Neuronal stem cell (in vitro differentiated cells): Measurements from ENCODE around the gene PER3.

Source experiments
- DNase-seq: peaks from one replicate; pipeline ENCODE4 v3.0.0-alpha.2; 2013; ENCODE audit warnings: low spot score
- H2AFZ ChIP-seq: one replicate; pipeline ENCODE4 v1.6.1; 2013; ENCODE audit warnings: mild to moderate bottlenecking, low read length, inconsistent platforms
- H2AK5ac ChIP-seq: 2 replicates; pipeline ENCODE4 v1.6.1; 2013; ENCODE audit warnings: low read depth, mild to moderate bottlenecking, inconsistent platforms, low read length, moderate library complexity, mixed read lengths
- H2BK120ac ChIP-seq: 2 replicates; pipeline ENCODE4 v1.6.1; 2013; ENCODE audit warnings: low read depth, mild to moderate bottlenecking, inconsistent platforms, low read length, moderate library complexity, mixed read lengths
- H2BK12ac ChIP-seq: one replicate; pipeline ENCODE4 v1.6.1; 2013; ENCODE audit warnings: low read length, inconsistent platforms
- H2BK15ac ChIP-seq: 2 replicates; pipeline ENCODE4 v1.6.1; 2013; ENCODE audit warnings: mild to moderate bottlenecking, low read length, inconsistent platforms, mixed read lengths
- H2BK5ac ChIP-seq: one replicate; pipeline ENCODE4 v1.6.1; 2013; ENCODE audit warnings: inconsistent platforms, mild to moderate bottlenecking, low read length, moderate library complexity
- H3K14ac ChIP-seq: one replicate; pipeline ENCODE4 v1.6.1; 2013; ENCODE audit warnings: low read length, inconsistent platforms
- H3K18ac ChIP-seq: 2 replicates; pipeline ENCODE4 v1.6.1; 2013; ENCODE audit warnings: low read length, inconsistent platforms
- H3K23ac ChIP-seq: 2 replicates; pipeline ENCODE4 v1.6.1; 2013; ENCODE audit warnings: low read depth, mild to moderate bottlenecking, mixed read lengths, low read length, inconsistent platforms; ENCODE audit not compliant: poor library complexity
- H3K27ac ChIP-seq: replicated peaks from 3 replicates; pipeline ENCODE4 v1.5.1; 2013; ENCODE audit warnings: low read length, inconsistent platforms
- H3K27me3 ChIP-seq, 3 experiments: 2 replicates each; pipeline ENCODE4 v1.6.1; 2013; ENCODE audit warnings: low read length in 3 of 3, mild to moderate bottlenecking in 2 of 3, inconsistent platforms in 1 of 3, low read depth in 1 of 3, mixed read lengths in 1 of 3, moderate library complexity in 1 of 3; ENCODE audit not compliant: control insufficient read depth in 3 of 3, insufficient read depth in 3 of 3
- H3K36me3 ChIP-seq, 2 donors: replicated peaks in 1 of 2; 2 replicates each; pipeline ENCODE4 v1.6.1; 2013; ENCODE audit warnings: low read length in 2 of 2; ENCODE audit not compliant: control insufficient read depth in 2 of 2, insufficient read depth in 2 of 2
- H3K4ac ChIP-seq: 2 replicates; pipeline ENCODE4 v1.6.1; 2013; ENCODE audit warnings: inconsistent platforms, mild to moderate bottlenecking, low read length, moderate library complexity
- H3K4me1 ChIP-seq, 2 donors: 1 replicate in 1 of 2; 2 replicates in 1 of 2; pipeline ENCODE4 v1.6.1; 2013; ENCODE audit warnings: low read length in 2 of 2, low read depth in 1 of 2; ENCODE audit not compliant: control insufficient read depth in 2 of 2, insufficient read depth in 1 of 2
- H3K4me2 ChIP-seq: one replicate; pipeline ENCODE4 v1.6.1; 2013; ENCODE audit warnings: mild to moderate bottlenecking, low read length, inconsistent platforms; ENCODE audit not compliant: insufficient read depth, poor library complexity, severe bottlenecking
- H3K4me3 ChIP-seq, 2 donors: 2 replicates each; pipeline ENCODE4 v1.5.1; 2013; ENCODE audit warnings: low read length in 2 of 2, mild to moderate bottlenecking in 2 of 2, inconsistent platforms in 1 of 2, moderate library complexity in 1 of 2
- H3K79me1 ChIP-seq: one replicate; pipeline ENCODE4 v1.6.1; 2013; ENCODE audit warnings: low read depth, mild to moderate bottlenecking, inconsistent platforms, low read length, moderate library complexity
- H3K9ac ChIP-seq: one replicate; pipeline ENCODE4 v1.6.1; 2013; ENCODE audit warnings: mild to moderate bottlenecking, low read depth, low read length, inconsistent platforms; ENCODE audit not compliant: poor library complexity
- H3K9me3 ChIP-seq, 2 donors: replicated peaks in 1 of 2; 2 replicates each; pipeline versions ENCODE3 to v1.6.1; 2013; ENCODE audit warnings: low read length in 2 of 2, mild to moderate bottlenecking in 2 of 2, inconsistent platforms in 1 of 2, low read depth in 1 of 2, mixed read lengths in 1 of 2, moderate library complexity in 1 of 2; ENCODE audit not compliant: control insufficient read depth in 2 of 2, insufficient read depth in 1 of 2
- H4K8ac ChIP-seq: one replicate; pipeline ENCODE4 v1.6.1; 2013; ENCODE audit warnings: low read depth, mild to moderate bottlenecking, inconsistent platforms, low read length, moderate library complexity
- H4K91ac ChIP-seq: one replicate; pipeline ENCODE4 v1.6.1; 2013; ENCODE audit warnings: low read length, low read depth, mild to moderate bottlenecking, inconsistent platforms; ENCODE audit not compliant: poor library complexity
- WGBS, 2 donors: extraction: QIAGEN DNeasy Blood & Tissue Kit; methylation state at CpG; one replicate each; pipeline ENCODE4 v1.1.7; 2013; ENCODE audit warnings: missing lambda C conversion rate in 2 of 2, mixed read lengths in 1 of 2; ENCODE audit not compliant: insufficient read length in 2 of 2, insufficient replicate concordance in 1 of 2; ENCODE audit errors: extremely low coverage in 2 of 2; 5-methylcytosine and 5-hydroxymethylcytosine counted together

The PER3 gene

DNA sequence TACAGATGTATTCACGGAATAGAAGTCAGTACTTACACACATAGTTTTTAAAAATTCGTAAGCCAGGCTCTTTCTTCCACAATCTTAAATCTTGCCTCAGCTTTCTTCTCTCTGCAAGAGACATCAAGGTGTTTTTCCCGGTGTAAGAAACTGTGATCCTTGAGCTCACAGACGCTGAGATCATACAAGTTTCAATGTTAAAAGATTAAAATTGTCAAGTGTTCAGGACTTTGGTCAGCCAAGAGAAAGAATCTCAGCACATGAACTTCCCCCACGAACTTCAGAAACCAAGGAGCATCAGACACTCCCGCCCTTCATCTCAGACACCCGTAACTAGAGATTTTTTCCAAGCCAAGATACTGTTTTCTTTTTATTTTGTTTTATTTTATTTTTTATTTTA, 62.6 kb downstream of the PER3 start:
- Histone ChIP-seq H3K4me2 (no peak overlapping the region), H3K4me1 (no peaks in the 10 kb centered on the region), H3K27ac (no peak overlapping the region), H4K91ac (no peak overlapping the region), H3K9me3 (no peaks in the 10 kb centered on the region), H4K8ac (no peak overlapping the region), H2AFZ (no peak overlapping the region), H3K36me3 (no peaks in the 10 kb centered on the region), H3K4ac (no peak overlapping the region), H2AK5ac (no peak overlapping the region), H3K18ac (no peak overlapping the region), H2BK120ac (no peak overlapping the region), H3K27me3 (no peaks in the 10 kb centered on the region), H3K14ac (no peak overlapping the region), H2BK5ac (no peak overlapping the region), H3K4me3 (no peak overlapping the region), H3K23ac (no peak overlapping the region), H2BK12ac (no peak overlapping the region), H3K79me1 (no peaks in the 10 kb centered on the region), H2BK15ac (no peak overlapping the region), H3K9ac (no peak overlapping the region)
- no peak for DNase-seq
- no CpG with 5 or more reads among the region's 7 CpGs for WGBS, 2 donors

- no peaks in the 10 kb centered on the region for H3K36me3 ChIP-seq
- H3K27ac ChIP-seq, result no peak overlapping the region
- no peak overlapping the region for H3K4me2 ChIP-seq
- no peak overlapping the region for H3K4ac ChIP-seq
- no peak overlapping the region for H4K8ac ChIP-seq
- no peaks in the 10 kb centered on the region for H3K79me1 ChIP-seq
- H3K9ac ChIP-seq, result no peak overlapping the region
- no peak overlapping the region for H3K18ac ChIP-seq
- WGBS, 2 donors, result no CpG with 5 or more reads among the region's 4 CpGs
- no peak overlapping the region for H3K4me3 ChIP-seq
- no peak overlapping the region for H3K23ac ChIP-seq
- H3K14ac ChIP-seq, result no peak overlapping the region
- H2BK15ac ChIP-seq, result no peak overlapping the region
- no peaks in the 10 kb centered on the region for H3K9me3 ChIP-seq
- H2BK12ac ChIP-seq, result no peak overlapping the region
- H3K4me1 ChIP-seq, result no peaks in the 10 kb centered on the region
- no peak overlapping the region for H2BK120ac ChIP-seq
- no peak overlapping the region for H2AK5ac ChIP-seq
- no peaks in the 10 kb centered on the region for H3K27me3 ChIP-seq
- no peak overlapping the region for H2BK5ac ChIP-seq
- no peak for DNase-seq
- no peak overlapping the region for H4K91ac ChIP-seq
- no peak overlapping the region for H2AFZ ChIP-seq
Measured at GRCh38 chr1:7847599-7847998, 63.5 kb downstream of the PER3 start.

GRCh38 chr1:7850786-7851185, 66.7 kb downstream of the PER3 start:
- Histone ChIP-seq H2BK12ac (no peak overlapping the region), H3K4me2 (no peak overlapping the region), H3K36me3 (no peaks in the 10 kb centered on the region), H4K91ac (no peak overlapping the region), H3K23ac (no peak overlapping the region), H2BK5ac (no peak overlapping the region), H3K4me3 (no peak overlapping the region), H3K79me1 (no peaks in the 10 kb centered on the region), H3K27me3 (no peaks in the 10 kb centered on the region), H2BK120ac (no peak overlapping the region), H3K9ac (no peak overlapping the region), H2BK15ac (no peak overlapping the region), H3K27ac (no peak overlapping the region), H2AFZ (no peak overlapping the region), H3K4ac (no peak overlapping the region), H2AK5ac (no peak overlapping the region), H3K18ac (no peak overlapping the region), H3K9me3 (no peaks in the 10 kb centered on the region), H3K14ac (no peak overlapping the region), H3K4me1 (no peaks in the 10 kb centered on the region), H4K8ac (no peak overlapping the region)
- DNase-seq, result no peak
- no CpG with 5 or more reads among the region's 15 CpGs for WGBS, 2 donors

- WGBS, 2 donors, result no CpG with 5 or more reads among the region's 10 CpGs
- Histone ChIP-seq H3K4ac (no peak within 1 kb of the TSS), H3K4me3 (no peak within 1 kb of the TSS)
Measured at GRCh38 chr1:7852804-7853683, 69.0 kb downstream of the PER3 start, which contains the start of gene UTS2. UTS2 (minus strand) TSS chr1:7853065; CDS start chr1:7853003, 62 bp downstream.

More at GRCh38 chr1:7852804-7853683, 69.0 kb downstream of the PER3 start, which contains the start of gene UTS2:
- Histone ChIP-seq H2AK5ac (no peak within 1 kb of the TSS), H3K23ac (no peak within 1 kb of the TSS), H2AFZ (no peak within 1 kb of the TSS), H3K79me1 (no peaks in the 10 kb centered on the region), H3K18ac (no peak within 1 kb of the TSS), H4K8ac (peak within 1 kb of the TSS; percentile 43), H2BK120ac (no peak within 1 kb of the TSS), H4K91ac (no peak within 1 kb of the TSS), H3K36me3 (no peaks in the 10 kb centered on the region), H3K27ac (no peak within 1 kb of the TSS), H2BK5ac (no peak within 1 kb of the TSS), H3K4me1 (no peaks in the 10 kb centered on the region), H2BK12ac (no peak within 1 kb of the TSS), H3K27me3 (no peaks in the 10 kb centered on the region), H3K14ac (no peak within 1 kb of the TSS), H2BK15ac (no peak within 1 kb of the TSS), H3K9me3 (no peaks in the 10 kb centered on the region), H3K9ac (no peak within 1 kb of the TSS), H3K4me2 (no peak within 1 kb of the TSS)
- no peak for DNase-seq
